ENCODE results near the gene FPGS. TPM values are rescaled to one million over a fixed set of nuclear protein-coding genes. Genes with fewer than 3 reads are reported as not detected.

The FPGS gene
- total RNA-seq, 1 experiment from 2014 or later, result 164 TPM

DNA sequence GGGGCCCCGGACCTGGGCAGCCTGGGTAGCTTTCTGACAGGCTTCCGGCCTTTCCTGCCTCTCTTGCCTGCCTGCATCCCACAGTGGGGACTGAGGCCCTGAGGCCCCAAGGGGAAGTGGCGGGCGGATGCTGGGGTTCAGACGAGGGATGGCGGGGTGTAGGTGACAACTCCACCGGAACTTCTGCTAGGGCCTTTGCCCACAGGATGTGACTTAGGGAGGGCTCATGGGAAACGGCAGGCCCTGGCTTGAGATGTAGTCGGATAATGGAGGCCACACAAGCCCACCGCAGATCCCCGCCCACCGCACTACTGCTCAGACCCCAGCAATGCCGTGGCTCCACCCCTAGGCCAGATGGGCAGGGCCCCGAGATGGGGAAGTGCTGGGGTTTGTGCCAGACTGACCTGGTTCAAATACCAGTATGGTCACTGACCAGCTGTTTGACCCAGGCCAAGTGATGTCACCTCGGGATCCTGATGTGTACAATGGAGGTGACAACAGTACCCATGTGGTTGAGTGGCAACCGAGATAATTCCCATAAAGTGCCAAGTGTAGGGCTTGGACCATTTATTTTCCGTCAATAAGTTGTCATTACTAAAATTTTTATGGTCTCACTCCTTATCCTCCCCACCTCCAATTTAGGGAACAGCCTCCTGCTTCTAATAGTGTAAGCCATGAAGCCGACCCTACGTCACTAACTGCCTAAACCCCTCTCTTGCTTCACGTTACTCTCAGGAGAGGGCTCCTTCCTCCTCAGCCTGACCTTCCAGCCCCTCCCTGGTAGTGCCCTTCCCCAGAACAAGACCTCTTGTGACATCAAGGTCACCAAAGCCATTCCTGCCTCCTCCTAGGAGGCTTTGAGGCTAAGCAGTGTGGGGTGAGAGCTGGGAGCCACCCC lies 19.3 kb upstream of the FPGS start:
- no peak for DNase-seq (ENCODE audit: low spot score)
- in situ Hi-C loops (cut with HindIII; ENCODE audit: low sequenced_read_pairs), result no loop called here

DNA sequence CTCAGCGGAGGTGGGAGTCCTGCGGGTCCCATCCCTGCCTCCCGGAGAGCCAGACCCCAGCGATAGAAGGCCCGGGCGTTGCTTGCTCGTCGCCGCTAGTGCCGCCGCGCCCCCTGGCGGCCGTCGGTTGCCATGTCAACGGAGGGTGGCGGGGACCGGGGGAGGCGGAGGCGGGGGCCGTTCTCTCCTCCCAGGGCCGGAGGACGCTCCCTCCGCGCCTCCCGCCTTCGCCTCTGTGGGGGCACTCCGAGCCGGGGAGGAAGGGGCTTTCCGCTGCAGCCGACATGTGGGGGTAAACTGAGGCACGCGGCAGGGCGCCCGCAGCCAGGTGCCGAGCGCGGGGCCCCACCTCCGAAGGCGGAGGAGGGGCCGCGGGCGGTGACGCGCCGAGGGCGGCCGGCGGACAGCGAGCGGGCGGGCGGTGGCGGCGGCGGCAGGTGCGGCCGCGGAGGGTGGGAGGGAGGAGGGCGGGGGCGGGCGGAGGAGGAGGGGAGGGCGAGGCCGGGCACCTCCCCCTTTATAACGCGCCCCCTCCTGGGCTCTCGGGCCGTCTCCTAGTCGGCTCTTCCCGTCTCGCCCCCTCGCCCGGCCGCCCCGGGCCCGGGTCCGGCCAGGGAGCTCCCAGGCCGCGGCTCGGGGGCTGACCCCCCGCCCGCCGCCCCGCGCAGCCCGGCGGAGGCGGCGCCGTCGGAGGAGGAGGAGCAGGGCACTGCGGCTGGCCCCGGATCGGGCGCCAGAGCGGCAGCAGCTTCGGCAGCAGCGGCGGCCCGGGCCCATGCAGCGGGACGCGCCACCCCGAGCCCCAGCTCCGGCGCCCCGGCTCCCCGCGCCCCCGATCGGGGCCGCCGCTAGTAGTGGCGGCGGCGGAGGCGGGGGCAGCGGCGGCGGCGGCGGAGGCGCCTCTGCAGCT lies 17.4 kb upstream of the FPGS start:
- in situ Hi-C loops (cut with HindIII; ENCODE audit: low sequenced_read_pairs), result no loop called here
- DNase-seq (ENCODE audit: low spot score), result peak; percentile 83

DNA sequence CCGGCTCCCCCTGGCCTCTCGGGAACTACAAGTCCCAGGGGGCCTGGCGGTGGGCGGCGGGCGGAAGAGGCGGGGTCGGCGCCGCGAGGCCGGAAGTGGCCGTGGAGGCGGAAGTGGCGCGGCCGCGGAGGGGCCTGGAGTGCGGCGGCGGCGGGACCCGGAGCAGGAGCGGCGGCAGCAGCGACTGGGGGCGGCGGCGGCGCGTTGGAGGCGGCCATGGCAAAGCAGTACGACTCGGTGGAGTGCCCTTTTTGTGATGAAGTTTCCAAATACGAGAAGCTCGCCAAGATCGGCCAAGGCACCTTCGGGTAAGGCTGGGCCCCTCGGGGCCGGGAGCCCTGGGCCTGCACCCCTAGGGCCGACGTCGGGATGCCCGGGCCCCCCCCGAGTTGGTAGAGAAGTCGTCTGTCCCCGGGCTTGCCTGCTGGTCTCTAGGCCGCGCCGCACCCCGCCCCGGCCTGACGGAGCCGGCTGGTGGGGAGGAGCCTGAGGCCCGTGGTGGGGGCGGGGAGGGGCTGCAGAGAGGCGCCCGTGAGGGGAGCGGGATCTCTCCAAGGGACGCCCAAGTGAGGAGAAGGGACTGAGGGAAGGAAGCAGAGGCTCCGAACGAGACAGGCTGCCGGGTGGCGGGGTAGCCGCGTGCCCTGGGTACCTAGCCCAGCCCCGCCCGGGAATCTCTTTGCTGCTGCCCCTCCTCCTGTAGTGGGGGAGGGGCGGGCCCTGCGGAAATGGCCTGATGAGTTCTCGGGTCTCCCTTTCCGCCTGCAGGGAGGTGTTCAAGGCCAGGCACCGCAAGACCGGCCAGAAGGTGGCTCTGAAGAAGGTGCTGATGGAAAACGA lies 16.5 kb upstream of the FPGS start, which contains the start of gene CDK9:
TSS of gene CDK9 (plus strand) at position 102 of the 840 bp plus-strand sequence. CDS start at position 217, 115 bp downstream.
- in situ Hi-C loops (cut with HindIII; ENCODE audit: low sequenced_read_pairs), result no loop called here

DNA sequence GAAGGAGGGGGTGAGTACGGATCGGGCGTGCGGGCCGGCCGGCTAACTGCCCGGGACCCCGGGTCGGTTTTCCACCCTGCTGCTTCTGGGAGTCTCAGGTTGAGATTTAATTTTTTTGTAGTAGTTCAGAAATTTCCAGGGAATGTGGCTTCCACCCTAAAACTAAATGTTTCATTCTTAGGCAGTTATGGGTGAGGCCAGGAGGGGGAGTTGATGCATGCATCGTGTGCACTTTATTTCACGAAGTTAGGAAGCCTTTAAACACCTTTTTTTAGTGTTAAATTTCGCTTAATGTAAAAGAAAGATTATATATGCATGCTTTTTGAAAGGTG lies 15.9 kb upstream of the FPGS start:
- in situ Hi-C loops (cut with HindIII; ENCODE audit: low sequenced_read_pairs), result no loop called here
- DNase-seq (ENCODE audit: low spot score), result no peak

More for the DNA sequence above, 16.5 kb upstream of the FPGS start, which contains the start of gene CDK9:
- peak; percentile 84 for DNase-seq (ENCODE audit: low spot score)

DNA sequence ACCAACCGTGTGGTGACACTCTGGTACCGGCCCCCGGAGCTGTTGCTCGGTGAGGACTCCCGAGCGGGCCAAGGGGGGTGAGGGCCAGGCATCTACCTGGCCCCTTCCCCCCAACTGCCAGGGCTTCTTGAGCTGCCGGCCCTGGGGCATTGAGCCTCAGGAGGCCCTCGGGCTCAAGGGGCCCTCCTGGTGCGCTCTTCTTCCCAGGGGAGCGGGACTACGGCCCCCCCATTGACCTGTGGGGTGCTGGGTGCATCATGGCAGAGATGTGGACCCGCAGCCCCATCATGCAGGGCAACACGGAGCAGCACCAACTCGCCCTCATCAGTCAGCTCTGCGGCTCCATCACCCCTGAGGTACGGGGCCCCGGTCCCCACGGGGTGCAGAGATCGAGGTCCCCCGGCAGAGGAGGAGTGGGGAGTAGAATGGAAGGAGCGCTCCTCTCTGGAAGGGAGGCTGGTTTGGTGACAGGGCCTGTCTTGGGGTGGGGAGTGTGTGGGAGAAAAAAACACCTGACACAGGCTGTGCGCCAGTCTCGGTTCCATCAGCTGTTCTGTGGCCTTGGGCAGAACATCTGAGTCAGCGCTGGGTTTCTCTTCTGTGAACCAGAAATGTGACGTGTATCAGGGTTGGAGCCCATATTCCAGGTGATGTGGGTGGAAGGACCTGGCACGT lies 14.2 kb upstream of the FPGS start:
- no peak for DNase-seq (ENCODE audit: low spot score)
- in situ Hi-C loops (cut with HindIII; ENCODE audit: low sequenced_read_pairs), result no loop called here

DNA sequence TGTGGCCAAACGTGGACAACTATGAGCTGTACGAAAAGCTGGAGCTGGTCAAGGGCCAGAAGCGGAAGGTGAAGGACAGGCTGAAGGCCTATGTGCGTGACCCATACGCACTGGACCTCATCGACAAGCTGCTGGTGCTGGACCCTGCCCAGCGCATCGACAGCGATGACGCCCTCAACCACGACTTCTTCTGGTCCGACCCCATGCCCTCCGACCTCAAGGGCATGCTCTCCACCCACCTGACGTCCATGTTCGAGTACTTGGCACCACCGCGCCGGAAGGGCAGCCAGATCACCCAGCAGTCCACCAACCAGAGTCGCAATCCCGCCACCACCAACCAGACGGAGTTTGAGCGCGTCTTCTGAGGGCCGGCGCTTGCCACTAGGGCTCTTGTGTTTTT lies 13.5 kb upstream of the FPGS start:
- in situ Hi-C loops (cut with HindIII; ENCODE audit: low sequenced_read_pairs), result no loop called here
- DNase-seq (ENCODE audit: low spot score), result no peak

- no peak for DNase-seq (ENCODE audit: low spot score)
- in situ Hi-C loops (cut with HindIII; ENCODE audit: low sequenced_read_pairs), result no loop called here
These were observed 12.4 kb upstream of the FPGS start for GRCh38 chr9:127790094-127790855.

- in situ Hi-C loops (cut with HindIII; ENCODE audit: low sequenced_read_pairs), result no loop called here
- DNase-seq (ENCODE audit: low spot score), result no peak
These were observed 11.6 kb upstream of the FPGS start for GRCh38 chr9:127791085-127791484.

- in situ Hi-C loops (cut with HindIII; ENCODE audit: low sequenced_read_pairs), result no loop called here
- DNase-seq (ENCODE audit: low spot score), result no peak
These were observed 10.2 kb upstream of the FPGS start for GRCh38 chr9:127792417-127793031.

DNA sequence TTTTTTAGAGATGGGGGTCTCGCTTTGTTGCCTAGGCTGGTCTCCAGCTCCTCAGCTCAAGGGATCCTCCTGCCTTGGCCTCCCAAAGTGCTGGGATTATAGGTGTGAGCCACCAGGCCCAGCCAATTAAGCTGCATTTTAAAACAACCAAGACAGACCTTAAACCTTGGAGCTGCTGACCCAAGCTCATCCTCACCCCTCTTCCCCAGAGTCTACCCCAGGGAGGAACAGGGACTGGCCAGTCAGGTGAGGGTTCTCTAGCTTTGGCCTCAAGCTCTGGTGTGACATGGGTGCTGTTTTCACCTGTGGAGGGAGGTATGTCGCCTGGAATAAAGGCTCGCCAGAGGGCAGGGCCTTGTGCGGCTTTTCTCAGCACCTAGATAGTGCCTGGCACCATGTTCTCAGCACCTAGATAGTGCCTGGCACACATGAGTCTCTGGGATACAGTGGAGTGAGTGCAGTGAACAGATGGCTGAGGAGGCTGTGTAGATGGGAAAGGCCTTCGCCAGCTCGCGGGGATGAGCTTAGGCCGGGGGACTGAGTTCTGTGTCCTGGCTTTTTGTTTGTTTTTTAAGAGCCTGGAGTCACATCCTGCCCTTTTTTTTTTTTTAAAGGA lies 9.5 kb upstream of the FPGS start:
- DNase-seq (ENCODE audit: low spot score), result peak; percentile 89

GRCh38 chr9:127794001-127794791 lies 8.5 kb upstream of the FPGS start:
- in situ Hi-C loops (cut with HindIII; ENCODE audit: low sequenced_read_pairs), result no loop called here
- no peak for DNase-seq (ENCODE audit: low spot score)

More for the DNA sequence above, 9.5 kb upstream of the FPGS start:
- in situ Hi-C loops (cut with HindIII; ENCODE audit: low sequenced_read_pairs), result no loop called here

DNA sequence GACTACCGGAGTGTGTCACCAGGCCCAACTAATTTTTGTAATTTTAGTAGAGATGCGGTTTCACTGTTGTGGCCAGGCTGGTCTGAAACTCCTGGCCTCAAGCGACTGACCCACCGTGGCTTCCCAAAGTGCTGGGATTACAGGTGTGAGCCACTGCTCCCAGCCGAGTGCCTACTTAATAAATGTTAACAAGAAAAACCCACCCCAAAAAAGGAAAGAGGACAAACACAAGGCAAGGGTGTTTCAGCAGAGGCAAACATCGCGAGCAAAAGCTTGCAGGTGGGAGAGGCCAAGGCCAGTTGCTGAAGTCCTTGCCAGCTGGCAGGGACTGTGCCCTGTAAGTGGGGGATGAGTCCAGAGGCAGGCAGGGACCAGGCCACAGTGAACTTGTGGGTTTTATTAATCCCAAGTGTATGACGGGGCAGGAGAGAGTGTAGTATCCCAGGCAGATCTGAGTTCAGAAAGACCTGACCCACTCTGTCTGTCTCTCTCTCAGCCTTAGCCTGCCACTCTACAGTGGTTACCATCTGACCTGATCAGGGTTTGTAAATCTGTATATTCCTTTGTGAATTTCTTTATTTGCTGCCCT lies 6.4 kb upstream of the FPGS start:
- no peak for DNase-seq (ENCODE audit: low spot score)
- in situ Hi-C loops (cut with HindIII; ENCODE audit: low sequenced_read_pairs), result no loop called here

DNA sequence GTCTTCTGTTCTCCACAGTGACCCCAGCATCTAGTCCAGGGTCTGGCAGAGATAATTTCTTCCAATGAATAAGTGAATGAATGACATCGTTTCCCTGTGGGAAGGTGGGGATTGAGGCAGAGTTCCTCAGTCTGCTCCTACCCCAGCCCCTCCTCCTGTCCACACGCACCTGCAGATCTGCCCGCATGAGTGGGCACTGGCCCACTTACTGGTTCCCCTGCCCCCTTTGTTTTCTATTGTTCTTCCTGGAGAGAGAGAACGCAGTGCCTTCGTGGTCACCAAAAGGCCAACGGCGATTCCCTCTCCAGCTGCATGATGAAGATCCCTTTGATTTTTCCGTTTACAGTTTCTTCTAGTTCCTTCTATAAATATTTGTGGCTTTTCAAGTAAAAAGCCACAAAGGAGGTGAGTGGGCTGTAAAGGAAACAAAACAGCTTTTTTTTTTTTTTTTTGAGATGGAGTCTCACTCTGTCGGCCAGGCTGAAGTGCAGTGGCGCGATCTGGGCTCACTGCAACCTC lies 5.8 kb upstream of the FPGS start:
- DNase-seq (ENCODE audit: low spot score), result no peak

DNA sequence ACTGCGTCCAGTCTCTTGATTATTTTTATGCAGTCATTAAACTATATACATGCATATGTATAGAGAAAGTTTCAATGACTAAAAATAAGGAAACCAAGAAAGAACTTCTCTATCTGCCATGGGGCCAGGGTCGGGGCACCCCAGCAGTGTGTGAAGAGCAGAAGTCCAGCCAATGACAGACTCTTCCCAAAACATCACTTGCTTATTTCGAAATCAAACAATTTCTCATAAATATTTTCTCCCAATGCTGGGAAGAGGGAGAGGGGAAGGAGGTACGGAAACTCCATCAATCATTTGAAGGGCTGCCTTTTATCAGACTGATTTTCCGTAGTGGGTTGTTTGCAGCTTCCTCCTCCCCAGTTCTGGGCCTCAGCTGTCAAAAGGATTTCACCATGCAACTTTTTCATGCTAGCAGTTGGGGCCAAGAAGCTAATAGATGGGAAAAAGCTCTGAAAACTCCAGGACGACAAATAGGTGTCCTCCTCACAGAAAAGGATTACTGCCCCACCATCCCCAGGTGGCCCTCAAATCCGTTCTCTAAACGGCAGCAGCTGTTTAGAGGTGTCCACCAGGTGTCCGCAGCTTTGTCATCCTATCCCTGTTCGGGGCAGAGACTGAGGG lies 617 bp upstream of the FPGS start:
- in situ Hi-C loops (cut with HindIII; ENCODE audit: low sequenced_read_pairs), result no loop called here
- DNase-seq (ENCODE audit: low spot score), result no peak

More for the DNA sequence above, 5.8 kb upstream of the FPGS start:
- in situ Hi-C loops (cut with HindIII; ENCODE audit: low sequenced_read_pairs), result no loop called here

Measured in G401 (cell line).